MM.1S (cell line): ENCODE measurements around the gene NLGN2.

Experiments used
- DNase-seq: peaks from one replicate; pipeline ENCODE4 v3.0.0-alpha.2; 2015
- H2AFZ ChIP-seq: fragments of 300-600 bp; sonication (generic); 2 replicates; pipeline ENCODE4 v1.6.0; 2016; ENCODE audit warnings: antibody characterized with exemption, low read length
- H3F3A ChIP-seq: fragments of 300-600 bp; sonication (generic); 2 replicates; pipeline ENCODE4 v1.6.1; 2016; ENCODE audit warnings: mild to moderate bottlenecking, antibody characterized with exemption, low read length, moderate library complexity, mixed read lengths; ENCODE audit not compliant: insufficient read depth
- H3K27ac ChIP-seq: fragments of 300-600 bp; sonication (generic); 2 replicates; pipeline ENCODE4 v1.5.1; 2016; ENCODE audit warnings: mild to moderate bottlenecking, low read length
- H3K27me3 ChIP-seq: fragments of 300-600 bp; sonication (generic); replicated peaks from 2 replicates; pipeline ENCODE4 v1.6.0; 2016; ENCODE audit warnings: low read length; ENCODE audit not compliant: insufficient read depth
- H3K36me3 ChIP-seq: fragments of 300-600 bp; sonication (generic); replicated peaks from 2 replicates; pipeline ENCODE4 v1.6.1; 2016; ENCODE audit warnings: mild to moderate bottlenecking, low read length, mixed read lengths; ENCODE audit not compliant: insufficient read depth
- H3K4me1 ChIP-seq: fragments of 300-600 bp; sonication (generic); 2 replicates; pipeline ENCODE4 v1.6.1; 2016; ENCODE audit warnings: low read length, mixed read lengths
- H3K4me2 ChIP-seq: fragments of 300-600 bp; sonication (generic); 2 replicates; pipeline ENCODE4 v1.6.0; 2016; ENCODE audit warnings: low read depth, low read length
- H3K4me3 ChIP-seq: fragments of 300-600 bp; sonication (generic); 2 replicates; pipeline ENCODE4 v1.5.1; 2016; ENCODE audit warnings: low read length, mixed read lengths
- H3K79me2 ChIP-seq: fragments of 300-600 bp; sonication (generic); 2 replicates; pipeline ENCODE4 v1.6.1; 2016; ENCODE audit warnings: mixed run types, low read length, mixed read lengths
- H3K9ac ChIP-seq: fragments of 300-600 bp; sonication (generic); 2 replicates; pipeline ENCODE4 v1.6.1; 2016; ENCODE audit warnings: low read length, mixed read lengths
- H3K9me2 ChIP-seq: fragments of 300-600 bp; sonication (generic); replicated peaks from 2 replicates; pipeline ENCODE4 v1.6.1; 2016; ENCODE audit warnings: mild to moderate bottlenecking, low read length, mixed read lengths; ENCODE audit not compliant: insufficient read depth
- H3K9me3 ChIP-seq: fragments of 300-600 bp; sonication (generic); replicated peaks from 2 replicates; pipeline ENCODE4 v1.6.1; 2016; ENCODE audit warnings: mild to moderate bottlenecking, low read length, mixed read lengths; ENCODE audit not compliant: insufficient read depth
- H4K20me1 ChIP-seq: fragments of 300-600 bp; sonication (generic); 2 replicates; pipeline ENCODE4 v1.6.1; 2016; ENCODE audit warnings: mild to moderate bottlenecking, low read length, moderate library complexity, mixed read lengths; ENCODE audit not compliant: insufficient read depth
- EZH2 ChIP-seq: fragments of 300-600 bp; sonication (generic); optimal IDR thresholded peaks from 2 replicates; pipeline ENCODE3; 2017; ENCODE audit warnings: low read depth, mild to moderate bottlenecking, antibody characterized with exemption, low read length, mixed read lengths
- EZH2phosphoT487 ChIP-seq: fragments of 300-600 bp; sonication (generic); IDR thresholded peaks from 2 replicates; pipeline ENCODE4 v1.6.1; 2018; ENCODE audit warnings: antibody characterized with exemption, low read length
- TF ChIP-seq, protein P1 (sequence below): fragments of 300-600 bp; sonication (generic); IDR thresholded peaks from 2 replicates; pipeline ENCODE4 v1.5.1; 2016; ENCODE audit warnings: antibody characterized with exemption, low read length, mixed read lengths

Gene NLGN2

DNA sequence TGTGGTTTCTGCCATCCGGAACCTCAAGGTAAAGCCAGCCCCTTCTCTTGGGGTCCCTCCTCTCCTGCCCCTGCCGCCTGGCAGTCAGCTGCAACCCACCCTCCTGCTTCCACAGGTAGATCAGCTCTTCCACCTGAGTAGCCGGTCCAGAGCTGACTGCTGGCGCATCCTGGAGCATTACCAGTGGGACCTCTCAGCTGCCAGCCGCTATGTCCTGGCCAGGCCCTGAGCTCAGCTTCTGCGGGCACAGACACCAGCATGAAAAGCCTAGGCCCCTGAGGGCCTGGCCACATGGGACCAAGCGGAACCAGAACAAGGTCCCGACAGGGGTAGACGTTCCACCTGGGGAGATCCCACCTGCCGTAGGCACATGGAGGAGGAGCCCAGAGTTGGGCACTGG lies 18.8 kb upstream of the NLGN2 start:
- Histone ChIP-seq H3K79me2 (no peaks in the 10 kb centered on the region), H2AFZ (no peak overlapping the region), H3K4me3 (no peak overlapping the region), H3K4me2 (no peak overlapping the region), H3K27ac (no peak overlapping the region), H3K9ac (no peak overlapping the region), H3K36me3 (no peaks in the 10 kb centered on the region), H3K9me2 (no peaks in the 10 kb centered on the region), H4K20me1 (no peaks in the 10 kb centered on the region), H3F3A (no peaks in the 10 kb centered on the region), H3K9me3 (no peaks in the 10 kb centered on the region), H3K4me1 (no peaks in the 10 kb centered on the region), H3K27me3 (no peaks in the 10 kb centered on the region; the same call in 1 of the 2 replicates)
- TF ChIP-seq EZH2 (no peak), EZH2phosphoT487 (no peak)
- TF ChIP-seq, protein P1, sequence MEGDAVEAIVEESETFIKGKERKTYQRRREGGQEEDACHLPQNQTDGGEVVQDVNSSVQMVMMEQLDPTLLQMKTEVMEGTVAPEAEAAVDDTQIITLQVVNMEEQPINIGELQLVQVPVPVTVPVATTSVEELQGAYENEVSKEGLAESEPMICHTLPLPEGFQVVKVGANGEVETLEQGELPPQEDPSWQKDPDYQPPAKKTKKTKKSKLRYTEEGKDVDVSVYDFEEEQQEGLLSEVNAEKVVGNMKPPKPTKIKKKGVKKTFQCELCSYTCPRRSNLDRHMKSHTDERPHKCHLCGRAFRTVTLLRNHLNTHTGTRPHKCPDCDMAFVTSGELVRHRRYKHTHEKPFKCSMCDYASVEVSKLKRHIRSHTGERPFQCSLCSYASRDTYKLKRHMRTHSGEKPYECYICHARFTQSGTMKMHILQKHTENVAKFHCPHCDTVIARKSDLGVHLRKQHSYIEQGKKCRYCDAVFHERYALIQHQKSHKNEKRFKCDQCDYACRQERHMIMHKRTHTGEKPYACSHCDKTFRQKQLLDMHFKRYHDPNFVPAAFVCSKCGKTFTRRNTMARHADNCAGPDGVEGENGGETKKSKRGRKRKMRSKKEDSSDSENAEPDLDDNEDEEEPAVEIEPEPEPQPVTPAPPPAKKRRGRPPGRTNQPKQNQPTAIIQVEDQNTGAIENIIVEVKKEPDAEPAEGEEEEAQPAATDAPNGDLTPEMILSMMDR, result no peak
- no peak for DNase-seq

DNA sequence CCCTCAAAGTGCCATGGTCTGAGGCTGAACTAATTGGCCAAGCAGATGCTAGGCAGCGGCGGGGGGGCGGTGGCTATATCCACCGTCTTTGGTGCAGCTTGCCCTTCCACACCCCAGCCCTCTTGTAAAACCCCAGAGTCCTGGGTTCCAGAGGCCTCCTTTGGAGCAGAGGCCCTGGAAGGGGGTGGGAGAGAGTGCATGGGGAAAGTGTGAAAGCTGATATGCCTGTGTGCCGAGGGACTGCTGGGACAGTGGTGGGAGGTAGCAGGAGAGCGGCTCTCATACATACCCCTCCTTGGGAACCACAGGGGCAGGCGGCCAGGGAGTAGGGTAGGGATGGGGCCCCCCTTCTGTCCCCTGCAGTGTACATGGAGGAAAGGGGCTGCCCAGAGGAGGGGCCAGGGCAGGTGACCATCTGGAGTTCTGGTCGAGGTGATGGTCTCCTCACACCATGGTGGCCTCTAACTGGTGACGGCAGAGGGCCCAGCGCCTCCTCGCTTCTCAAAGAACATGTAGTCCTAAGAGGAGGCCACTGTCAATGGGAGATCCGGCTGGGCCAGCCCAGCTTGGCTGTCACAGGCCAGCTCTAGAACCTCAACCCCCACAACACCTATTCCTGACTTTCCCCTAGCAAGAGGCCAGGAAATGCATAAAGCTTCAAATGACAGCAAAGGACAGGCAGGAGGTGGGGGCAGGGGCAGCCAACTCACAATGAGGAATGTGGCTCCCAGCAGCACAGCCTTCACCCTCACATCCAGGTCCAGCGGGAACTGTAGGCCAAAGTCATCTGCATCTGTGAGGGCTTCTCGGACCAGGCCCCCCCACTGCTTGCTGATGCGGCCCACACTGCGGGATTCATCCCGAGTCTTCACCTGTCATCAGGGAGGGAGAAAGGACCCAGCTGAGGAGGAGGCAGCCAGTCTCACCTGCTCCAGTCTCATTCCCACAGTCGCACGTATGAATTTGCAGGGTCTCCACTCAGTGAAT lies 17.4 kb upstream of the NLGN2 start:
- H3K4me1 ChIP-seq, result 0 out of 2 replicates have a peak, but pooled peaks cover 3% of the 10 kb centered on the region
- no peaks in the 10 kb centered on the region for H4K20me1 ChIP-seq
- no peak overlapping the region for H3K4me3 ChIP-seq
- H3K27ac ChIP-seq, result no peak overlapping the region
- no peaks in the 10 kb centered on the region for H3K36me3 ChIP-seq
- H3K9ac ChIP-seq, result no peak overlapping the region
- H3F3A ChIP-seq, result peaks cover 6% of the 10 kb centered on the region; the same call in 1 of the 2 replicates
- no peaks in the 10 kb centered on the region for H3K9me3 ChIP-seq
- no peaks in the 10 kb centered on the region for H3K9me2 ChIP-seq
- no peak overlapping the region for H2AFZ ChIP-seq
- H3K27me3 ChIP-seq, result no peaks in the 10 kb centered on the region; the same call in 1 of the 2 replicates
- no peak for DNase-seq
- H3K79me2 ChIP-seq, result no peaks in the 10 kb centered on the region
- TF ChIP-seq EZH2phosphoT487, result no peak
- TF ChIP-seq, protein P1, result no peak
- no peak for TF ChIP-seq EZH2
- H3K4me2 ChIP-seq, result no peak overlapping the region

DNA sequence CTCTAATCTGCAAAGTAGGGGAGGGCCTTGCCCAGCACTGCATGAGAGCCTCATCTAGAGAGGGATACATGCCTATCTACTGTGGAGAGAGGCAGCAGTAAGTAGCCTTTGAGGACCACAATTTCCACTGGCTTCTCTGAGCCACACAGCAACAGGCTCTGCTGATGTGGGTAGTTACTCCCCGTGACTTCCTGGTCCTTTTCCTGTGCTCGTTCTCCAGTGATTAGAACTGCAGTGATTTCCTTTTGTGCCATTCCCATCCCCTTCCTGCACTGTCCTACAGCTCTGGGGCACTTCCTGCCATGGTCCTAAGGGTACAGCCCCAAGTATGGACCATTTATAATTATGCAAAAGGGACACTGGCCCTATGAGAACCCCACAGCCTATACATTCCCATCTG lies 16.3 kb upstream of the NLGN2 start:
- no peaks in the 10 kb centered on the region for H3K36me3 ChIP-seq
- no peak overlapping the region for H3K27ac ChIP-seq
- TF ChIP-seq EZH2phosphoT487, result no peak
- TF ChIP-seq EZH2, result no peak
- TF ChIP-seq, protein P1, result no peak
- no peak overlapping the region for H2AFZ ChIP-seq
- no peaks in the 10 kb centered on the region for H3K9me2 ChIP-seq
- DNase-seq, result no peak
- H3K4me1 ChIP-seq, result 0 out of 2 replicates have a peak, but pooled peaks cover 3% of the 10 kb centered on the region
- no peak overlapping the region for H3K4me3 ChIP-seq
- H3K4me2 ChIP-seq, result no peak overlapping the region
- no peaks in the 10 kb centered on the region for H4K20me1 ChIP-seq
- no peaks in the 10 kb centered on the region for H3K9me3 ChIP-seq
- no peak overlapping the region for H3K9ac ChIP-seq
- H3K27me3 ChIP-seq, result no peaks in the 10 kb centered on the region; the same call in 1 of the 2 replicates
- H3K79me2 ChIP-seq, result no peaks in the 10 kb centered on the region
- peaks cover 6% of the 10 kb centered on the region; the same call in 1 of the 2 replicates for H3F3A ChIP-seq
